Large intestine (tissue), 3 donors: ENCODE results near the gene ZNF236. TPM values are rescaled to one million over a fixed set of nuclear protein-coding genes. Genes with fewer than 3 reads are reported as not detected.

Experiments used
- DNase-seq, 2 donors: peaks; one replicate each; pipeline versions ENCODE4 v3.0.0 to v3.0.0-alpha.2; 2013
- H3K27ac ChIP-seq: one replicate; pipeline ENCODE4 v1.5.1; 2013; ENCODE audit warnings: low read length
- H3K27me3 ChIP-seq: 2 replicates; pipeline ENCODE4 v1.6.1; 2013; ENCODE audit warnings: low read length; ENCODE audit not compliant: control insufficient read depth, insufficient read depth
- H3K36me3 ChIP-seq: 2 replicates; pipeline ENCODE4 v1.6.1; 2013; ENCODE audit warnings: low read length; ENCODE audit not compliant: control insufficient read depth, insufficient read depth
- H3K4me1 ChIP-seq: one replicate; pipeline ENCODE4 v1.6.1; 2013; ENCODE audit warnings: low read length; ENCODE audit not compliant: control insufficient read depth, insufficient read depth
- H3K4me3 ChIP-seq: one replicate; pipeline ENCODE4 v1.5.1; 2013; ENCODE audit warnings: low read length
- H3K9me3 ChIP-seq: one replicate; pipeline ENCODE4 v1.6.1; 2013; ENCODE audit warnings: mild to moderate bottlenecking, low read depth, low read length, moderate library complexity; ENCODE audit not compliant: control insufficient read depth
- WGBS: methylation state at CpG from one replicate; pipeline ENCODE4 v1.1.5; 2013; ENCODE audit warnings: low lambda C conversion rate; ENCODE audit not compliant: insufficient coverage; 5-methylcytosine and 5-hydroxymethylcytosine counted together
- polyA plus RNA-seq: library from polyadenylated mRNA; unstranded; fragments of 120-200 nt; gene quantifications from one replicate; pipeline ENCODE4 v1.2.1, GENCODE V29; 2013

Gene ZNF236
- polyA plus RNA-seq, 1 donor, result 7.1 TPM

DNA sequence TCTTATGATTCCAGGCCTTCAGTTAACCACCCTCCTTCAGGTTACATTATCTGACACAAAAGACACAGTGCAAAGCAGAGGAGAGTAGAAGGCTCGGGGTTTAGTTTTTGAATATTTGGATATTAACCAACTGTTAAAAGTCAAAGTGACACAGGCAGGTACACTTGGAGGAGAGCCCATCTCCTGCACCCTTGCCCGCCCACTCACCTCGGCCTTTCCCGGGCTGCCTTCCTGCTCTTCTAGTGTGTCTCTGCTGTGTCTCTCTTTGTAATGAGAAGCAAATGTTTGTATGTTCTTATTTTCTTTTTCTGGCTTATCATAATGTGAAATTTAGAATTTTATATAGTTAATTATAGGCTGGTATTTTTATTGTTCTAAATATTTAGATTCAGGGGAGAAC lies 35.1 kb downstream of the ZNF236 start:
- Histone ChIP-seq H3K36me3 (peaks cover 24% of the 10 kb centered on the region), H3K27me3 (no peaks in the 10 kb centered on the region), H3K4me3 (no peak overlapping the region), H3K4me1 (no peaks in the 10 kb centered on the region), H3K27ac (no peak overlapping the region), H3K9me3 (peaks cover 2% of the 10 kb centered on the region)
- 84% methylated on average over 3 of the region's 4 CpGs for WGBS
- no peak for DNase-seq

DNA sequence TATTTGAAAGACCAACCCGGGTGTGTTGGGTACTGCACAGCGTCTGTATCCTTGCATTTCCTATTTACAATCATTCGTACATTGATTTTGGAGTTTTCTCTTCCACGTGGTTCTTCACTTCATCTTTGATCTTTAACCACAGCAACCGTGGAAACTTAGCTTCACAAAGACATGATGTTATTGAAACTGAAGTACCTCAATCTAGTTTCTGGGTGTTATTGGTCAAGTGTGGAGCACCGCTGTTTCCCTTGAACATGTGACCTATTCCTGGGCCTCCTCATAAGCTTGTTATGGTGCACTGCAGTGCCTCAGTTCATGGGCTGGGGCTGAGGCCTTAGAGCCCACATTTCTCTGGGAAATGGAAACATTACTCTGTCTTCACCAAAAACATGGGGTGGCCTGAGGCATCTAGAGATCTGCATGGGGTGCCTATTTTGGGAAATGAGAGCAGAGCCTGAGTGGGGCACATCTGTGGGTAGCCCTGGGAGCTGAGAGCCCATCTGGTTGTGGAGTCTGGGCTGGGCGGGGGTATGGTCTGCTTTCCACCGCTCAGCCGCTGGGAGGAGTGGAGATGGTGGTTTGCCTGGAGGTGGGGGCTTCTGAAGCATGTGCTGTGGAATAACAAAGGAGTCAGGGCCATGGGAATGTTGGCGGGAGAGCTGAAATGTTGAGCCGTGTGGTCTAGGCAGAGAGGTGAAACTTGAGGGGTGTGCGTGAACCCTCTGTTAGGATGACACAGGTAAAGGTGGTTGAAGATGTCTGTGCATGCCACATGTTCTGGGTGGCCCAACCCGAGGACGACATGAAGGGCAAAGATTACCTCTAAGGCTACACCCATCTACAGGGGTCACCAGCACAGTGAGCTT lies 37.4 kb downstream of the ZNF236 start:
- 94% methylated on average over 4 of the region's 14 CpGs for WGBS
- Histone ChIP-seq H3K36me3 (peaks cover 32% of the 10 kb centered on the region), H3K9me3 (peaks cover 4% of the 10 kb centered on the region), H3K27me3 (no peaks in the 10 kb centered on the region), H3K4me1 (no peaks in the 10 kb centered on the region), H3K4me3 (no peak overlapping the region), H3K27ac (no peak overlapping the region)
- no peak for DNase-seq

DNA sequence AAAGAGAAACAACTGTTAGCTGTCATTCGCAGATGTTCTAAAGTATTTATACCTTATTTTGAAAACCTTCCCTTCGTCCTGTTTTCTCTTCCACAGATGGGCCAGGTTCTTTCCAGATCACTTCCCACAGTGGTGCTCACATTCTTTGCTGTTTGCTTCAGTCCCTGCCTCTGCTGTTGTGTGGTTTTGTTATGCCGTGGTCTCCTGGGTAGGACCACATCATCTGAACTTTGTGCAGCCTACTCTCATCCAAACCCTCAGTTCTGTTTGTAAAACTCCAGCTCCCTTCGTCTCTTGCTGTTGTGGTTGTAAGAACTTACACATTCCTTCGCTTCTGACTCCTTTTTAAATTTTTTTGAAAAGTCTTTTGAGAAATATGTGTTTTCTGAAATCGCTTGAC lies 38.1 kb downstream of the ZNF236 start:
- DNase-seq, result no peak
- no peak overlapping the region for H3K27ac ChIP-seq

DNA sequence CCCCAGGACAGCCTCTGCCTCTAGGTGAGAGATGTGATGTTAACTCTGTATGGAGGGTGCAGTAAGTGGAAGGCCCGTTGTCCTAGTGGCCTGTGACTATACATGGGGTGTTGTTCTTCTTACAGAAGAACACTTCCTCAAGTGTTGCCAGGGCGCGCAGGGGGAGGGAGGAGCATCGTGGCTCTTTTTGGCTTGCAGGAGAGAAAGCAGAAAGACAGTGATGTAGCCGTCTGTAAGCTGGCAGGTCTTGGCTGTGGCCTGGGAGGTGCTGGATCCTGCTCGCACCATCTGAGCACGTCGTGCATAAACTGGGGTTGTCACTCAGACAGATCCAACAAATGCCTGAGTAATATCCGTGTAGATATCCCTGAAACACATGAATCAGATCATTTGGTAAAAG lies 44.3 kb downstream of the ZNF236 start:
- Histone ChIP-seq H3K27me3 (no peaks in the 10 kb centered on the region), H3K9me3 (peaks cover 4% of the 10 kb centered on the region), H3K36me3 (peaks cover 50% of the 10 kb centered on the region), H3K4me1 (no peaks in the 10 kb centered on the region), H3K4me3 (no peak overlapping the region), H3K27ac (no peak overlapping the region)
- no peak for DNase-seq
- WGBS, result 100% methylated on average over 2 of the region's 9 CpGs

More for the DNA sequence above, 38.1 kb downstream of the ZNF236 start:
- no peaks in the 10 kb centered on the region for H3K27me3 ChIP-seq
- H3K4me1 ChIP-seq, result no peaks in the 10 kb centered on the region
- H3K9me3 ChIP-seq, result peaks cover 4% of the 10 kb centered on the region
- 100% methylated on average over 3 of the region's 6 CpGs for WGBS
- no peak overlapping the region for H3K4me3 ChIP-seq
- peaks cover 32% of the 10 kb centered on the region for H3K36me3 ChIP-seq

DNA sequence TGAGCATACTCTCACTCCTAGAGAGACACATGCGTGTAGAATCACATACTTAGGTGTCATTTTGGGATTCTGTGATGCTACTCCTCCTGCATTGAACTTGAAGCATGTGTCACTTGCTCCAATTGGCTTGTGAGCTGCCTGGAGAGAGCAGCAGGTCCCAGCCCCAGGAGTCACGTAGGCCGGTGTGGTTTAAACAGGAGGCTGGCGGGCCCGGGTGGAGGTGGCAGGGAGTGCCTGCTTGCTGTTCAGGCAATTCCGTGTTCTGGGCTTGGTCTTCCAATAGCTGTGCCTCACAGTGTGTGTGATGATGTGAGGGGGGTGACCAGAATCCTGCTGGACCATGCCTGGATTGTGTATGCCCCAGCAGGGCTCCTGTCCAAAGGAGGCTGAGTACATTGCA lies 51.0 kb downstream of the ZNF236 start:
- no CpG with 5 or more reads among the region's 6 CpGs for WGBS
- peaks cover 38% of the 10 kb centered on the region for H3K36me3 ChIP-seq
- no peaks in the 10 kb centered on the region for H3K27me3 ChIP-seq

DNA sequence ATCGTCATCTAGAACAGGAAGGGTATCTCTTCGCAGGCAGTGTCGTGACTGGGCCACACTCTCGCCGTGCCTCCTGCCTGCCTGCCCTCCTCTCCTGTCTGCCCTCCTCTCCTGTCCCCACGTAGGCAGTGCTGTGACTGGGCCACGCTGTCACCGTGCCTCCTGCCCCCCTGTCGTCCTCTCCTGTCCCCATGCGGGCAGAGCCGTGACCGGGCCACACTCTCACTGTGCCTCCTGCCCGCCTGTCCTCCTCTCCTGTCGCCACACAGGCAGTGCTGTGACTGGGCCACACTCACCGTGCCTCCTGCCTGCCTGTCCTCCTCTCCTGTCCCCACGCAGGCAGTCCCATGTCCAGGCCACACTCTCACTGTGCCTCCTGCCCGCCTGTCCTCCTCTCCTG lies 51.4 kb downstream of the ZNF236 start:
- H3K27me3 ChIP-seq, result no peaks in the 10 kb centered on the region
- WGBS, result no CpG with 5 or more reads among the region's 17 CpGs
- H3K4me3 ChIP-seq, result no peak overlapping the region
- no peaks in the 10 kb centered on the region for H3K4me1 ChIP-seq
- no peak overlapping the region for H3K27ac ChIP-seq
- no peaks in the 10 kb centered on the region for H3K9me3 ChIP-seq
- H3K36me3 ChIP-seq, result peaks cover 34% of the 10 kb centered on the region
- no peak for DNase-seq

More for the DNA sequence above, 51.0 kb downstream of the ZNF236 start:
- no peak overlapping the region for H3K4me3 ChIP-seq
- DNase-seq, result no peak
- H3K27ac ChIP-seq, result no peak overlapping the region
- no peaks in the 10 kb centered on the region for H3K4me1 ChIP-seq
- H3K9me3 ChIP-seq, result no peaks in the 10 kb centered on the region

DNA sequence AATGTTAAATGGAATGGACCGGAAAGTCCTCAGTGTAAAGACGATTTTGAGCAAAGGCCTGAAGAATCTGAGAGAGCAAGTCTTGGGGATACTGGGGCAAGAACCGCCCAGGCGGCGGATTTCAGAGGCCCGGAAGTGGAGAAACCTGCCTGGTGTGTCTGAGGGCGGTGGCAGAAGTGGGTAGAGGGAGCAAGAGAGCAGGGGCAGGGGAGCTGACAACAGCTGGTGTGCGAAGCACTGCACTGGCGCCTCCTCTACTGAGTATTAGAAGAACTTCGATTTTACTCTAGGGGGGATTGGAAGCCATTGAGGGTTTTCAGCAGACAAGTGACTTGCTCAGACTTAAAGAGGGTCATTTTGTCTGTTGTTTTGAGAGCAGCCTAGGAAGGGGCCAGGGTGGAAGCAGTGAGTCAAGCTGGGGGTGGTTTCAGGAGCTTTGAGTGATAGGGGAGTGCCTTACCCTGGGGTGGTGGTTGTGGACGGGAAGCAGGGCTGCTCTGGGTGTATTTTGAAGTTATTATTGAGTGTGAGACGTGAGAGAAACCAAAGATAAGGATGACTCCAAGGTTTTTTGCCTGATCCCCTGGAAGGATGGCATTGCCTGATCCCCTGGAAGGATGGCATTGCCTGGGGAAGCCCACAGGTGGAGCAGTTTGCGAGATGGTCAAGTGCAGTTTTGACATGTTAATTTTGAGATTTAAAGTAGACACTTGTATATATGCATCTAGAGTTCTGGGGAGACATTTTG lies 52.5 kb downstream of the ZNF236 start:
- 80% methylated on average over 1 of the region's 13 CpGs for WGBS
- Histone ChIP-seq H3K36me3 (peaks cover 33% of the 10 kb centered on the region), H3K4me1 (no peaks in the 10 kb centered on the region), H3K4me3 (no peak overlapping the region), H3K9me3 (no peaks in the 10 kb centered on the region), H3K27me3 (no peaks in the 10 kb centered on the region), H3K27ac (no peak overlapping the region)
- DNase-seq, result peak in 1 of 2 donors; percentile 9

DNA sequence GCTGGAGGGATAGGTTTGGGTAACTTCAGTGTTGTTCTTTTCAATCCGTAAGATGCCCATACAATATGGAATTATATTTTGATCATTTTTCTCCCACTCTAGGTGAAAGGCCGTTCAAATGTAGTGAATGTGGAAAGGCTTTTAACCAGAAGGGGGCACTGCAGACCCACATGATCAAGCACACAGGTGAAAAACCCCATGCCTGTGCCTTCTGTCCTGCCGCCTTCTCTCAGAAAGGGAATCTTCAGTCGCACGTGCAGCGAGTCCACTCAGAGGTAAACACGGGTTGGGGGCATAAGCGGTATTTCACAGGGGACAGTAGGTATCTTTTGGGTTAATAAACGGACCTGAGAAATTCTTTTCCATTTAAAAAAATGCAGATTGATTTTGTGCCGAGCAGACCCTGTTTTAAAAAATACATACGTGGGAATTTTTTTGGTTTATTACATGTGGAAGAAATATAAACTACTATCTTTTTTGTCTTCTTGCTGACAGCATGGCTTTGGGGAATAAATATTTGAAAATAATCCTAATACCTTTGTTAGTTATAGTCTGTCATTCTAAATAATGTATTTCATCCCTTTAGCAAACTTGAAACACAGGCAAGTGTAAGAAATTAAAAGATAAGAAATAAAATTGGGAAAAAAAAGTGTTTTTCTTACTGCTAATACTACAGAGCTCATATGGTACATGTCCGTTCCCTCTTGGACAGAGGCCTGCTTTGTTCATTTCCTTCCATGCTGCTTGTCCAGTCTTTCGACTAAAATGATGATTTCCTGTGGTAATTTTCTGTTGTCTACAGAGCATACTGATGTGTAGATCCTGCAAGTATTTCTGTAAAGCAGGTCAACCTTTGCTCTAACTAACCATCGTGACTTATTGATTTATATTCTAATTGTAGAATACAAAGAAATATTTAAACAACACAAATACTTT lies 53.3 kb downstream of the ZNF236 start:
- no peak overlapping the region for H3K4me3 ChIP-seq
- no peak overlapping the region for H3K27ac ChIP-seq
- peaks cover 33% of the 10 kb centered on the region for H3K36me3 ChIP-seq
- no peaks in the 10 kb centered on the region for H3K4me1 ChIP-seq
- H3K9me3 ChIP-seq, result peaks cover 2% of the 10 kb centered on the region
- H3K27me3 ChIP-seq, result no peaks in the 10 kb centered on the region
- DNase-seq, result peak; percentile 31 to 51
- WGBS, result 66% methylated on average over 6 of the region's 14 CpGs

DNA sequence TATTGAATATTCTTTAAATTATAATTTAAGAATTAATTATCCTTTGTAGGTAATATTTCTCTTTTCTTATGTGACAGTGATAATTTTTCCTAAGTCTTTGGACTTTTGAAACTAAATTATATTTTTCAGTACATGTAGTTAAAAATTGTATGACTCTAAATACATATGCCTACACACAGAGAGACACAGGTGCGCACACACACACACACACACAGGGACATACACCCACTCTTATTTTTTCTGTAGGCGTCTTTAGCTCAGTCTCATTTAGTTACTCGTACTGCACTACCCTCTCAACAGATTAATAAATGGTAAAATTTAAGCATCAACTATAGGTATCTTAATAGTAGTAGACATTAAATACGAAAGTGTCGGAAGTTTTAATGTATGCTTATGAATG lies 56.1 kb downstream of the ZNF236 start:
- Histone ChIP-seq H3K4me1 (no peaks in the 10 kb centered on the region), H3K36me3 (peaks cover 46% of the 10 kb centered on the region), H3K27ac (no peak overlapping the region), H3K9me3 (peaks cover 2% of the 10 kb centered on the region), H3K27me3 (no peaks in the 10 kb centered on the region), H3K4me3 (no peak overlapping the region)
- DNase-seq, result no peak
- 100% methylated on average over 4 of the region's 5 CpGs for WGBS

DNA sequence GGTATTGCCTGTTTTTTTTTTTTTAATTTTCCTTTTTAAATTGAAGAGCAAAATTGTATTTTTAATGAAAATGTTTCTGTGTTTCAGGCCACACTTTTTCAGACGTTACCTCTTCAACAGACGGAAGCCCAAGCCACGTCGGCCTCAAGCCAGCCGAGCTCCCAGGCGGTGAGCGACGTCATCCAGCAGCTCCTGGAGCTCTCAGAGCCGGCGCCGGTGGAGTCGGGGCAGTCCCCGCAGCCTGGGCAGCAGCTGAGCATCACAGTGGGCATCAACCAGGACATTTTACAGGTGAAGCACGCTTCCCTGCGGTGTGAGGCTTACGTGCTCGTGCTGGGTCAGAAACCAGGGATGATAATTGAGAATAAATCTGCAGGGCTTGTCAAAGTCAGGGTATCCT lies 57.7 kb downstream of the ZNF236 start:
- H3K9me3 ChIP-seq, result peaks cover 2% of the 10 kb centered on the region
- H3K36me3 ChIP-seq, result peaks cover 50% of the 10 kb centered on the region
- no peaks in the 10 kb centered on the region for H3K4me1 ChIP-seq
- no peak overlapping the region for H3K27ac ChIP-seq
- H3K4me3 ChIP-seq, result no peak overlapping the region
- no peaks in the 10 kb centered on the region for H3K27me3 ChIP-seq
- no peak for DNase-seq
- no CpG with 5 or more reads among the region's 17 CpGs for WGBS
